ENCODE measurements around the gene CCDC197.

The CCDC197 gene

DNA sequence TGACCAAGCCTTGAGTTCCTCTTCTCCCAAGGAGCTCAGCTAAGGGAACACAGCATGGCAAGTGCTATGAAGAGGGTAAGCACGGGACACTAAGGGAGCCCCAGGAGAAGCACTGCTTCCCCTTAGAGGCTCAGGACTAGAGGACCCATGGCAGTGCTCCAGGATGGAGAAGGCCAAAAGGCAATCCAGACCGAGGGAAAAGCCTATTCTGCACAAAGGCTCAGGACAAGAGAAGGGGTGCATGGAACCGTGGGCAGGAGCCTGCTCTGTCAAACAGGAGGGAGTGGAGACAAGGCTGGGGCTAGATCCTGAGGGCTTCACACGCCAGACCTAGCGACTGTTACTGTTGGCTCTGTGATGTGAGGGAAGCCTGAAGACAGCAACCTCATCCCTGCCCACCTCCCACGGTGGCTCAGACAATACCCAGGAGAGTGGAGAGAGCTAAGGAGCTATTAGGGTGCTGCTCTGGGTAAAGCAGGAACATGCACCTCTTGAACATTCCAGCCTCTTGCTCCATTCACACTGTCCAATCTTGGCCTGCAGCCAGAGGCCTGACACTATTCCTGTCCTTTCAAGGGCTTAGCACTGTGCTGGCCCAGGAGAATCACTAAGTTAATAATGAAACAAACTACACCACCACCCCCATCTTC is 53.3 kb downstream of the CCDC197 start:
- Mint-ChIP-seq H3K9me3 (no peaks in the 10 kb centered on the region), H3K27me3 (no peaks in the 10 kb centered on the region), H3K36me3 (ENCODE audit: low read depth) (peaks cover 64% of the 10 kb centered on the region), H3K27ac (no peak overlapping the region), H3K4me3 (no peak overlapping the region), H3K4me1 (peaks cover 3% of the 10 kb centered on the region)
- no peak for DNase-seq
- no peak for ATAC-seq

DNA sequence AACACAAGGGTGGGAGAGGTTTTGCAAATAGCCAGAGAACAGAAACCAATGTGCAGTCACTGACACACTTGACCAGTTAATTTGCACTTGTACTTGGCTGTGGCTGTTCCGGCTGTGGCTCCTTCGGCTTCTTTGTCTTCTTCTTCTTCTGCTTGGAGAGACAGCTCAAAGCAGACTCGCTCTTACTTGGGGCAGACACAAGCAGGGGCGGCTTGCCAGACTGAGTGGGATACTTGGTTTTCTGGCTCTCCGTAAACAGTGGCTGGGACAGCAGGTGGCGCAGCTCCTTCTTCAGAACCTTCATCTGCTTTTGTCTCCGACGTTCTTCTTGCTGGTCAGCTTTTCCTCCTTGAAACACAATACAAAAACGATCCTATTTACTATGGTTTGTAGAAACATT is 54.0 kb downstream of the CCDC197 start:
- peaks cover 72% of the 10 kb centered on the region for H3K36me3 Mint-ChIP-seq (ENCODE audit: low read depth)
- H3K4me1 Mint-ChIP-seq, result peaks cover 3% of the 10 kb centered on the region
- no peak for ATAC-seq
- no peak for DNase-seq
- H3K9me3 Mint-ChIP-seq, result no peaks in the 10 kb centered on the region
- H3K27me3 Mint-ChIP-seq, result no peaks in the 10 kb centered on the region
- H3K4me3 Mint-ChIP-seq, result no peak overlapping the region
- no peak overlapping the region for H3K27ac Mint-ChIP-seq

DNA sequence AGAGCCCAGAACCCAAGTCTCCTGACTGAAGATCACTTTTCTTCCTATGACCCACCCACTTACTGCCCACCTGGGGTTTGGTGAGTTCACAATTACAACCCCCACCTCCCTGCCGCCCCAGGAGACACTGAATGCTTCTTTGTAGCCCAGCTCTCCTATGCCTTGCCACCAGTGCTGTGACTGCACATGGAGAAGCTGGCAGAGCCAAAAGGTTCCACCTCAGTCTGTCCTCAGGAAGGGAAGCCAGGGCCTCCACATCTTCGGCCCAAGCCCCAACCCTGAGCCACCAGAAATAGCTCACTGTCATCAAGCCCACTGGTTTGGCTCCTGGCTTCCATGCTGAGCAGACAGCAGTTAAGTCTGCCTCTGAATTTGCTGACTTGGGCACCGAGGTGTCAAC is 54.7 kb downstream of the CCDC197 start:
- H3K4me3 Mint-ChIP-seq, result no peak overlapping the region
- no peaks in the 10 kb centered on the region for H3K27me3 Mint-ChIP-seq
- DNase-seq, result no peak
- no peaks in the 10 kb centered on the region for H3K9me3 Mint-ChIP-seq
- H3K4me1 Mint-ChIP-seq, result peaks cover 10% of the 10 kb centered on the region
- H3K36me3 Mint-ChIP-seq (ENCODE audit: low read depth), result peaks cover 78% of the 10 kb centered on the region
- no peak for ATAC-seq
- no peak overlapping the region for H3K27ac Mint-ChIP-seq

DNA sequence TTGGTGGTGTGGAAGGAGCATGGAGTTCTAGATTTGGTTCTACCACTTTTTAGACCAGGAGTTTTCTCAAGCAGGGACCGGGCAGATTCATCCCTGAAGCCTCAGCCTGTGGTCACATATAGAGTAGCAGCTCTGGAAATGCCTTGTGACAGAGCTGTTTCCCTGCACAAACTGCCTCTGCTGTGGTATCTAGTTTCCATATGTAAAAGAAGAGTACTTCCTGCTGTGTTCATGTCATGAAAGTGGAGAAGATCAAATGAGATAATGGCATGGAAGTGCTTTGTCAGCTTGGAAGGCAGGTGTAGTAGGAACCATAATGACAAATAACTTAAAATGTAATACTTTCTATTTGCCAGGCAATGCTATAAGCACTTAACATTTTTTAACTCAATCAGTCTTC is 55.1 kb downstream of the CCDC197 start:
- Mint-ChIP-seq H3K27ac (peak overlapping the region; percentile 76), H3K36me3 (ENCODE audit: low read depth) (peaks cover 77% of the 10 kb centered on the region), H3K27me3 (no peaks in the 10 kb centered on the region), H3K4me1 (peaks cover 14% of the 10 kb centered on the region), H3K9me3 (no peaks in the 10 kb centered on the region), H3K4me3 (no peak overlapping the region)
- DNase-seq (no peak), ATAC-seq (no peak)

DNA sequence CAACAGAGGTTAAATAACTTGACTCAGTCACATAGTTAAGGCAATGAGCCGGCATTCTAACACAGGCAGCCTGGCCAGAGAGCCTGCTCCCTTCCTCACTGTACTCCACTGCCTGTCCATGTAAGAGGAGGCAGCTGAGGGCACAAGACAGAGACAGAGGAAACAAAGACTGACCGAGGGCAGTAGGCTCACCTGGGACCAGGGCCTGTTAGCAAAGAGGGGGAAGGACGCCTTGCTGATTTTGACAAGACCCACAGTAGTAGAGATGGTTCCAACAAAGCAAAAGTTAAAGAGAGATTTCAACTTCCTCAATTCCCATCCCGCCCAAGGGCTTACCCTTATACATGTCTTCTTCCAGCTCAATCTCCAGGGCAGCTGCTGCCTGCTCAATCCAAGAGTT is 55.6 kb downstream of the CCDC197 start:
- no peaks in the 10 kb centered on the region for H3K27me3 Mint-ChIP-seq
- H3K36me3 Mint-ChIP-seq (ENCODE audit: low read depth), result peaks cover 73% of the 10 kb centered on the region
- DNase-seq, result no peak
- H3K27ac Mint-ChIP-seq, result peak overlapping the region; percentile 76
- ATAC-seq, result no peak
- peaks cover 19% of the 10 kb centered on the region for H3K4me1 Mint-ChIP-seq
- no peaks in the 10 kb centered on the region for H3K9me3 Mint-ChIP-seq
- H3K4me3 Mint-ChIP-seq, result no peak overlapping the region

DNA sequence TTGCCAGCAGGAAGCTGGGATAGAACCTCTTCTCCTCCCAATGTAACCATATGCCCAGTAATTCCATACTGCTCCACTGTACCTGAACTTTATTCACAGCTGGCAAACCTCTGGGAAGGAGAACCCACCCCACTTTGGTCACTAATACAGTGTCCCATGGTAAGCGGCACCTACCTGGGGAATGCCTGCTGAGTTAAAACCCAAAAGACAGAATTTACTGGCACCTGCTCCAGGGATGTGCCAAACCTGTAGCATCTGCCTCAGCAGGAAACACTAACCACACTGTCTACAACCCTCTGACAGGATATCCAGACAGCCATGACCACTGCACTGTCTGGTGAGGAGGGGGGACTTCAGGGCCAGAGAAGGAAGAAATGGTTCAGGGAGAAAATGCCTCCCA is 57.3 kb downstream of the CCDC197 start:
- Mint-ChIP-seq H3K27ac (no peak overlapping the region), H3K9me3 (no peaks in the 10 kb centered on the region), H3K4me3 (no peak overlapping the region), H3K36me3 (ENCODE audit: low read depth) (peaks cover 78% of the 10 kb centered on the region), H3K27me3 (no peaks in the 10 kb centered on the region), H3K4me1 (peaks cover 34% of the 10 kb centered on the region)
- ATAC-seq (no peak), DNase-seq (no peak)

DNA sequence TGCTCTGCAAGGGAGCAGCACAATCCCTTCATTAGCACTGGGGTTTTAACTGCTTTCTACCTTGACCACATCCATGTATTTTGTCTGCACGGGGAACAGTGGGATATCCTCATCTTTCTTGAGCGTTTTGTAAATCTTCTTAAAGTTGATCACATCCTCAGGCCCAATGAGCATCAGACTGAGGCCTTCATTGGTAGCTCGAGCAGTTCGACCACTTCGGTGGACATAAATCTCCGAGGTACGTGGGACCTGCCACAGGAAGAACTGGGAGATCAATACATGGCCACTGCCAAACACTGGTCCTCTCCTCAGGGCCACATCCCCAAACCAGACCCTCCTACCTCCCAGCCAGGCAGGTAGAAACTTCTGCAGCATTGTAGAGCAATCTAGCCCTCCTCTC is 57.8 kb downstream of the CCDC197 start:
- Mint-ChIP-seq H3K27ac (peak overlapping the region; percentile 43), H3K27me3 (no peaks in the 10 kb centered on the region), H3K36me3 (ENCODE audit: low read depth) (peaks cover 81% of the 10 kb centered on the region)

DNA sequence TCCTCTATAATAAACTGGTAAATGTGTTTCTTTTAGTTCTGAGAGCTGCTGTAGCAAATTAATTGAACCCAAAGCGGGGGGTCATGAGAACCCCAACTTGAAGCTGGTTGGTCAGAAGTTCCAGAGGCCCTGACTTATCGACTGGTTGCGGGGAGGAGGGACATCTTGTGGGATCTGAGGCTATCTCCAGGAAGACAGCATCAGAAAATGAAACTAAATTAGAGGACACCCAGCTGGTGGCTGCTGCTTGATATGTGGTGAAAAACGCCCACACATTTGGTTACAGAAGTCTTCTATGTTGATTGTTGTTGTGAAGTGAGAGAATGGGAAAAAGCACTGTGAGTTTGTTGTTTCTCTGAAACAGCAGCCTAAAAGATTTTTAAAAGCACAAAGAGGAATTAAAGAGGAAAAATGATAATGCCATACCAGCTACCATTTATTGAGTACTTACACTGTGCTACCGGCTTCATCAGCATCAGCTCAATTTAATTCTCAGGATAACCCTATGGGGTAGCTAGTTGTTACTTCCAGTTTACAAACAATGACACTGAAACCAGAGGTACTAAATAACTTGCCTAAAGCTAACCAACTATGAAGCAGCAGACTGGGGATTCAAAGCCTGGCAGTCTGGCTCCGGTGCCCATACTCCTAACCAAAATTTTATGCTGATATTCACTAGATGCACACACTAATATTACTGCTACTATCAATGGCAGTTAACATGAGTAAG is 59.6 kb downstream of the CCDC197 start:
- Mint-ChIP-seq H3K4me1 (peaks cover 39% of the 10 kb centered on the region), H3K27me3 (no peaks in the 10 kb centered on the region), H3K36me3 (ENCODE audit: low read depth) (peaks cover 82% of the 10 kb centered on the region), H3K27ac (peak overlapping the region; percentile 57), H3K4me3 (no peak overlapping the region), H3K9me3 (no peaks in the 10 kb centered on the region)
- ATAC-seq (peak; percentile 81), DNase-seq (no peak)

More for the DNA sequence above, 57.8 kb downstream of the CCDC197 start:
- ATAC-seq, result no peak
- Mint-ChIP-seq H3K9me3 (no peaks in the 10 kb centered on the region), H3K4me3 (no peak overlapping the region), H3K4me1 (peaks cover 34% of the 10 kb centered on the region)
- DNase-seq, result no peak

DNA sequence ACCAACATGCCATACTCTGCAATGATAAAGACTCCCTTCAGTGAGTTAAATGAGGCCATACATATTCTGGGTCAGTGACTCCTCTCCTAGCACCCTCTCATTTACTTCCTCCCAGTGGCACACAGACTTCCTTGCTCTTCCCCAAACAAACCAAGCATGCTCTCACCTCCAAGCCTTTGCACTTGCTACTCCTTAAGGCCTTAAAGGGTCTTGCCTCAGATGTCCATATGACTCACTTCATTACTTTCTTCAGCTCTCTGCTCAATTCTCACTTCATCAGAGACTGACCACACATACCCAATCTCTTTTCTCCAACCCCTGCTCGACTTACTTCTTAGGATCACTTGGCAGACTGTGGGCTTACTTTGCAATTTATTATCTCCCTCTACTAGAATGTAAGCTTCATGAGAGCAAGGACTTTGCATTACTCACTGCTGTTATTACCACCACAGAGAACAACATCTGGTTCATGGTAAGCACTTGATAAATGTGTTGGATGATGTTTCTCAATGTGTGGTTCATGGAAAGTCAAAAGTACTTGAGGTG is 61.1 kb downstream of the CCDC197 start:
- no peaks in the 10 kb centered on the region for H3K27me3 Mint-ChIP-seq
- H3K27ac Mint-ChIP-seq, result no peak overlapping the region
- peaks cover 80% of the 10 kb centered on the region for H3K36me3 Mint-ChIP-seq (ENCODE audit: low read depth)
- H3K4me1 Mint-ChIP-seq, result peaks cover 42% of the 10 kb centered on the region
- no peak overlapping the region for H3K4me3 Mint-ChIP-seq
- DNase-seq, result no peak
- no peaks in the 10 kb centered on the region for H3K9me3 Mint-ChIP-seq
- no peak for ATAC-seq

All from activated naive CD8-positive, alpha-beta T cell treated with anti-CD3 and anti-CD28 coated beads, Interleukin-2, amount 50 U/mL, for 24 hours (primary cell).